ENCODE results near the gene CNGB1. TPM values are rescaled to one million over a fixed set of nuclear protein-coding genes. Genes with fewer than 3 reads are reported as not detected.

The CNGB1 gene
- under 1 TPM; under 0.01 TPM for total RNA-seq
- polyA plus RNA-seq = not detected

DNA sequence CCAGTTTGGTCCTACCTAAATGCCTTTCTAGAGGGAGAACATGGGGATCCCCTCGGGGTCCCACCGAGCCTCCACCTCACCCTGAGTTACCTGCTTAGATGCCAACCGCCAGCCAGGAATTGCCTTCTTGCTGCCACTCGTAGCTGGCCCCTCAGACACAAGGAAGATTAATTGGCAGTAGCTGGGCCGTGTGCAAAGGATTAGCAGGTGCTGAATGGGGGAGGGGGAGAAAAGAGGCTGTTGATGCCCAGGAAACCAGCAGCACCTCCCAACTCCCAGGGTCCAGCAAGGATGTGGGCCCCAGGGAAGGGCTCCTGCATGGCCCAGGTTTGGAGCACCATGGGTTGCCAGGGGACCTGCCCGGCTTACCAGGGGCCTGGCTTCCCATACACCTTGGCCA lies at the start of gene CNGB1:
CNGB1 (minus strand) TSS at position 159 of the 400 bp plus-strand sequence. CDS start 3,842 bp downstream, outside the sequence.
- Histone ChIP-seq H3K27me3 (ENCODE audit: control insufficient read depth in 4 of 4, insufficient read depth in 4 of 4, low read length in 3 of 4) (no peaks in the 10 kb centered on the region), H3K9me3 (ENCODE audit: control insufficient read depth in 4 of 4, low read length in 3 of 4) (no peaks in the 10 kb centered on the region), H3K9ac (ENCODE audit: low read depth in 1 of 2, low read length in 2 of 2) (no peak within 1 kb of the TSS), H3K4me1 (ENCODE audit: control insufficient read depth in 4 of 4, insufficient read depth in 4 of 4, low read length in 3 of 4) (no peaks in the 10 kb centered on the region), H3K4me3 (ENCODE audit: low read depth in 1 of 3, low read length in 3 of 3) (no peak within 1 kb of the TSS), H3K27ac (ENCODE audit: low read depth in 1 of 2, low read length in 2 of 2) (no peak within 1 kb of the TSS), H3K36me3 (ENCODE audit: control insufficient read depth in 4 of 4, insufficient read depth in 3 of 4, low read depth in 1 of 4, low read length in 3 of 4) (no peaks in the 10 kb centered on the region)
- TF ChIP-seq RAD21 (IDR thresholded peaks at IDR 0.05) = no peak
- TF ChIP-seq SP1 (IDR thresholded peaks at IDR 0.05) = no peak
- TF ChIP-seq YY1 (IDR thresholded peaks at IDR 0.05) = no peak
- no peak for TF ChIP-seq NR2F2 (IDR thresholded peaks at IDR 0.05)
- TF ChIP-seq, protein P1, sequence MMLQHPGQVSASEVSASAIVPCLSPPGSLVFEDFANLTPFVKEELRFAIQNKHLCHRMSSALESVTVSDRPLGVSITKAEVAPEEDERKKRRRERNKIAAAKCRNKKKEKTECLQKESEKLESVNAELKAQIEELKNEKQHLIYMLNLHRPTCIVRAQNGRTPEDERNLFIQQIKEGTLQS (IDR thresholded peaks at IDR 0.05) = no peak
- no peak for TF ChIP-seq EGR1 (IDR thresholded peaks at IDR 0.05; ENCODE audit: low read depth in 2 of 2)
- TF ChIP-seq HNF4A (conservative IDR thresholded peaks at IDR 0.05) = no peak
- TF ChIP-seq, protein P2, sequence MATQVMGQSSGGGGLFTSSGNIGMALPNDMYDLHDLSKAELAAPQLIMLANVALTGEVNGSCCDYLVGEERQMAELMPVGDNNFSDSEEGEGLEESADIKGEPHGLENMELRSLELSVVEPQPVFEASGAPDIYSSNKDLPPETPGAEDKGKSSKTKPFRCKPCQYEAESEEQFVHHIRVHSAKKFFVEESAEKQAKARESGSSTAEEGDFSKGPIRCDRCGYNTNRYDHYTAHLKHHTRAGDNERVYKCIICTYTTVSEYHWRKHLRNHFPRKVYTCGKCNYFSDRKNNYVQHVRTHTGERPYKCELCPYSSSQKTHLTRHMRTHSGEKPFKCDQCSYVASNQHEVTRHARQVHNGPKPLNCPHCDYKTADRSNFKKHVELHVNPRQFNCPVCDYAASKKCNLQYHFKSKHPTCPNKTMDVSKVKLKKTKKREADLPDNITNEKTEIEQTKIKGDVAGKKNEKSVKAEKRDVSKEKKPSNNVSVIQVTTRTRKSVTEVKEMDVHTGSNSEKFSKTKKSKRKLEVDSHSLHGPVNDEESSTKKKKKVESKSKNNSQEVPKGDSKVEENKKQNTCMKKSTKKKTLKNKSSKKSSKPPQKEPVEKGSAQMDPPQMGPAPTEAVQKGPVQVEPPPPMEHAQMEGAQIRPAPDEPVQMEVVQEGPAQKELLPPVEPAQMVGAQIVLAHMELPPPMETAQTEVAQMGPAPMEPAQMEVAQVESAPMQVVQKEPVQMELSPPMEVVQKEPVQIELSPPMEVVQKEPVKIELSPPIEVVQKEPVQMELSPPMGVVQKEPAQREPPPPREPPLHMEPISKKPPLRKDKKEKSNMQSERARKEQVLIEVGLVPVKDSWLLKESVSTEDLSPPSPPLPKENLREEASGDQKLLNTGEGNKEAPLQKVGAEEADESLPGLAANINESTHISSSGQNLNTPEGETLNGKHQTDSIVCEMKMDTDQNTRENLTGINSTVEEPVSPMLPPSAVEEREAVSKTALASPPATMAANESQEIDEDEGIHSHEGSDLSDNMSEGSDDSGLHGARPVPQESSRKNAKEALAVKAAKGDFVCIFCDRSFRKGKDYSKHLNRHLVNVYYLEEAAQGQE (IDR thresholded peaks at IDR 0.05) = no peak
- TF ChIP-seq, protein P3, sequence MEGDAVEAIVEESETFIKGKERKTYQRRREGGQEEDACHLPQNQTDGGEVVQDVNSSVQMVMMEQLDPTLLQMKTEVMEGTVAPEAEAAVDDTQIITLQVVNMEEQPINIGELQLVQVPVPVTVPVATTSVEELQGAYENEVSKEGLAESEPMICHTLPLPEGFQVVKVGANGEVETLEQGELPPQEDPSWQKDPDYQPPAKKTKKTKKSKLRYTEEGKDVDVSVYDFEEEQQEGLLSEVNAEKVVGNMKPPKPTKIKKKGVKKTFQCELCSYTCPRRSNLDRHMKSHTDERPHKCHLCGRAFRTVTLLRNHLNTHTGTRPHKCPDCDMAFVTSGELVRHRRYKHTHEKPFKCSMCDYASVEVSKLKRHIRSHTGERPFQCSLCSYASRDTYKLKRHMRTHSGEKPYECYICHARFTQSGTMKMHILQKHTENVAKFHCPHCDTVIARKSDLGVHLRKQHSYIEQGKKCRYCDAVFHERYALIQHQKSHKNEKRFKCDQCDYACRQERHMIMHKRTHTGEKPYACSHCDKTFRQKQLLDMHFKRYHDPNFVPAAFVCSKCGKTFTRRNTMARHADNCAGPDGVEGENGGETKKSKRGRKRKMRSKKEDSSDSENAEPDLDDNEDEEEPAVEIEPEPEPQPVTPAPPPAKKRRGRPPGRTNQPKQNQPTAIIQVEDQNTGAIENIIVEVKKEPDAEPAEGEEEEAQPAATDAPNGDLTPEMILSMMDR (IDR thresholded peaks at IDR 0.05; ENCODE audit: low read depth, low read length, missing input control) = no peak
- WGBS = 81% methylated on average over 6 of the region's 6 CpGs
- no peak for DNase-seq (ENCODE audit: low spot score)

DNA sequence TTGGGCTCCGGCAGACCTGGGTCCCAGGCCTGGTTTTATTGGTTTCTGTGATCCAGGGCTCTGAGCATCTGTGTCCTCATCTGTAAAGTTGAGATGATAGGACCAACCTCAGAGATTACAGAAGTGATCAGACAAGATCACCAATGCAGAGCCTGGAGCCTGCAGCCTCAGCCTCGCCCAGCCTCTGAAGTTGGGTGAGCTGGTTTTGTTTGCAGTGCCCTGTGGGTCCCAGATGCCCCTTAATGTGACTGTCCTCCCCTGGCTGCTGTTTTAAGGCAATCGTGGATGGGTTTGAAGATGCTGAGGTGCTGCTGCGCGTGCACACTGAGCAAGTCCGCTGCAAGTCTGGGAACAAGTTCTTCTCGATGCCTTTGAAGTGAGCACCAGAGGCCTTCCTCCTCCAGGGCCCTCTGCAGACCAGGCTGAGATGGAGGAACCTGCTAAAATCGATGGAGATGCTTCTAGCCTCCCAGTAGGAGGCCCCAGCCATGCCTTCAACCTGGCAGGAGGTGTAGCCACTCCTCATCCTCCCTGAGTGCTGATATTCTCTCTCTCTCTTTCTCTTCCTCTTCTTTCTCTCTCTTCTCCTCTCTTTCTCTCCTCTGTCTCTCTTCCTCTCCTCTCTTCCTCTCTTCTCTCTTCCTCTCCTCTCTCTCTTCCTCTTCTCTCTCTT lies 49.1 kb upstream of the CNGB1 start:
- Histone ChIP-seq H3K36me3 (ENCODE audit: control insufficient read depth in 4 of 4, insufficient read depth in 3 of 4, low read depth in 1 of 4, low read length in 3 of 4) (peaks cover 0 to 7% (median 5%) of the 10 kb centered on the region in 4 donors), H3K9me3 (ENCODE audit: control insufficient read depth in 4 of 4, low read length in 3 of 4) (no peaks in the 10 kb centered on the region), H3K9ac (ENCODE audit: low read depth in 1 of 2, low read length in 2 of 2) (no peak overlapping the region), H3K4me1 (ENCODE audit: control insufficient read depth in 4 of 4, insufficient read depth in 4 of 4, low read length in 3 of 4) (peaks cover 3 to 29% (median 26%) of the 10 kb centered on the region in 4 donors), H3K27me3 (ENCODE audit: control insufficient read depth in 4 of 4, insufficient read depth in 4 of 4, low read length in 3 of 4) (no peaks in the 10 kb centered on the region), H3K4me3 (ENCODE audit: low read depth in 1 of 3, low read length in 3 of 3) (no peak overlapping the region), H3K27ac (ENCODE audit: low read depth in 1 of 2, low read length in 2 of 2) (no peak overlapping the region)
- WGBS = 85% methylated on average over 8 of the region's 8 CpGs
- no peak for DNase-seq (ENCODE audit: low spot score)
- no peak for TF ChIP-seq EGR1 (IDR thresholded peaks at IDR 0.05; ENCODE audit: low read depth in 2 of 2)
- TF ChIP-seq, protein P1 (IDR thresholded peaks at IDR 0.05) = no peak
- no peak for TF ChIP-seq TAF1 (conservative IDR thresholded peaks at IDR 0.05)
- no peak for TF ChIP-seq FOXA2 (IDR thresholded peaks at IDR 0.05)
- no peak for TF ChIP-seq JUND (IDR thresholded peaks at IDR 0.05)
- no peak for TF ChIP-seq RAD21 (IDR thresholded peaks at IDR 0.05)
- no peak for TF ChIP-seq HNF4G (IDR thresholded peaks at IDR 0.05)
- TF ChIP-seq NR2F2 (IDR thresholded peaks at IDR 0.05) = no peak
- TF ChIP-seq, protein P4, sequence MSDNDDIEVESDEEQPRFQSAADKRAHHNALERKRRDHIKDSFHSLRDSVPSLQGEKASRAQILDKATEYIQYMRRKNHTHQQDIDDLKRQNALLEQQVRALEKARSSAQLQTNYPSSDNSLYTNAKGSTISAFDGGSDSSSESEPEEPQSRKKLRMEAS (IDR thresholded peaks at IDR 0.05) = no peak
- TF ChIP-seq YY1 (IDR thresholded peaks at IDR 0.05) = no peak
- no peak for TF ChIP-seq FOXA1 (IDR thresholded peaks at IDR 0.05)
- TF ChIP-seq RXRA (IDR thresholded peaks at IDR 0.05) = no peak
- TF ChIP-seq, protein P3 (IDR thresholded peaks at IDR 0.05; ENCODE audit: low read depth, low read length, missing input control) = no peak
- TF ChIP-seq, protein P2 (IDR thresholded peaks at IDR 0.05) = no peak
- no peak for TF ChIP-seq GABPA (IDR thresholded peaks at IDR 0.05 in 1 of 2, conservative IDR thresholded peaks at IDR 0.05 in 1 of 2)
- TF ChIP-seq SP1 (IDR thresholded peaks at IDR 0.05) = no peak

Data from liver (tissue), 9 donors.